ENCODE measurements around the gene HEATR5A. TPM values are rescaled to one million over a fixed set of nuclear protein-coding genes. Genes with fewer than 3 reads are reported as not detected.

HEATR5A gene
- total and polyA plus RNA-seq, 2 of the 13 experiments (the other 11 are each of a cell fraction or from before 2014, with no cell fraction given): 36.4 to 105 TPM

GRCh38 chr14:31265701-31266398 lies 154.5 kb downstream of the HEATR5A start:
- peak overlapping the region; percentile 66 for H2AFZ ChIP-seq (ENCODE audit: low read length)
- H3K4me3 ChIP-seq (replicated peaks in 1 of 3; ENCODE audit: insufficient read depth in 1 of 3, low read depth in 2 of 3, low read length in 3 of 3): peak overlapping the region in 1 of 3 experiments; percentile 0; a peak in 1 of 6 replicates
- in situ Hi-C loops (cut with HindIII; ENCODE audit: extremely low pct_ligation_motif_present, low pct_unique_long_range_greater_than_20kb): no loop called here
- ChIA-PET POLR2A (interaction anchor here (0.6 to 14.8 kb wide), 4 partner anchors 14 to 67 kb away, joined by 3 to 323 read pairs (median 20); partner anchors contain the start of gene HECTD1), CTCF (ENCODE audit: low intra/inter-chr PET ratio, low total read pairs) (no interaction called here)
- intact Hi-C loops (cut with micrococcal nuclease; ENCODE audit: unreplicated experiment): loop anchor here (1.0 kb wide), 1 partner anchor 8 kb away; no protein-coding TSS in a partner anchor
- H3K27me3 ChIP-seq (ENCODE audit: control insufficient read depth in 1 of 2, insufficient read depth in 2 of 2, low read length in 2 of 2): no peaks in the 10 kb centered on the region
- peak overlapping the region; percentile 89 for H3K27ac ChIP-seq (ENCODE audit: extremely low read length, insufficient read depth, low read length)
- no peaks in the 10 kb centered on the region for H3K36me3 ChIP-seq (replicated peaks in 1 of 2; ENCODE audit: control insufficient read depth in 1 of 2, insufficient read depth in 2 of 2, low read length in 2 of 2)
- peaks cover 81% of the 10 kb centered on the region for H3K4me1 ChIP-seq (ENCODE audit: insufficient read depth, low read length)
- no peaks in the 10 kb centered on the region for H4K20me1 ChIP-seq (ENCODE audit: insufficient read depth, low read length)
- no TSS peak for BruUV-seq (replicated peaks)
- DNase-seq (ENCODE audit: low spot score): peak; percentile 89
- H3K9ac ChIP-seq (ENCODE audit: insufficient read depth, low read depth, low read length): peak overlapping the region; percentile 1
- ATAC-seq: peak; percentile 52
- H3K9me3 ChIP-seq (ENCODE audit: low read length): peaks cover 8% of the 10 kb centered on the region
- FAIRE-seq: peak; percentile 72
- WGBS (ENCODE audit: low lambda C conversion rate): 43% methylated on average over 8 of the region's 8 CpGs
- H3K79me2 ChIP-seq (ENCODE audit: insufficient read depth, low read length): no peaks in the 10 kb centered on the region
- peak overlapping the region; percentile 39 for H3K4me2 ChIP-seq (ENCODE audit: low read depth, low read length)
- no peak for TF ChIP-seq ZNF550 (CRISPR knock-in tag; IDR thresholded peaks at IDR 0.05; ENCODE audit: borderline replicate concordance)
- TF ChIP-seq ZBTB20 (CRISPR knock-in tag; IDR thresholded peaks at IDR 0.05; ENCODE audit: borderline replicate concordance, low read depth): peak; percentile 84; the same call in 1 of the 2 replicates
- 0 out of 2 replicates have a peak, but pooled peaks have one; percentile 10 for TF ChIP-seq SMAD3 (CRISPR knock-in tag; IDR thresholded peaks at IDR 0.05)
- TF ChIP-seq ZBTB33 (CRISPR knock-in tag; IDR thresholded peaks at IDR 0.05): peak; percentile 59
- TF ChIP-seq SMYD3 (CRISPR knock-in tag; IDR thresholded peaks at IDR 0.05): 0 out of 2 replicates have a peak, but pooled peaks have one; percentile 45
- TF ChIP-seq FOXK1 (CRISPR knock-in tag; IDR thresholded peaks at IDR 0.05; ENCODE audit: borderline replicate concordance, low read depth): peak; percentile 37; the same call in 1 of the 2 replicates
- TF ChIP-seq HCFC1 (IDR thresholded peaks at IDR 0.05; ENCODE audit: low read depth, low read length): no peak
- TF ChIP-seq TRIM22 (IDR thresholded peaks at IDR 0.05): no peak
- peak; percentile 81 for TF ChIP-seq JUN (CRISPR knock-in tag; IDR thresholded peaks at IDR 0.05)
- no peak; the same call in 1 of the 2 replicates for TF ChIP-seq DMAP1 (CRISPR knock-in tag; IDR thresholded peaks at IDR 0.05)
- TF ChIP-seq ZNF816 (CRISPR knock-in tag; IDR thresholded peaks at IDR 0.05; ENCODE audit: borderline replicate concordance): no peak
- TF ChIP-seq RFX1 (IDR thresholded peaks at IDR 0.05): no peak
- no peak for TF ChIP-seq NFRKB (IDR thresholded peaks at IDR 0.05)
- peak; percentile 82; the same call in 1 of the 2 replicates for TF ChIP-seq NFKBIZ (CRISPR knock-in tag; IDR thresholded peaks at IDR 0.05)
- peak; percentile 61; the same call in 1 of the 2 replicates for TF ChIP-seq HBP1 (CRISPR knock-in tag; IDR thresholded peaks at IDR 0.05; ENCODE audit: low read depth)
